CD4-positive, alpha-beta T cell (primary cell): Measurements from ENCODE around the gene OTUD5. TPM values are rescaled to one million over a fixed set of nuclear protein-coding genes. Genes with fewer than 3 reads are reported as not detected.
A peak's percentile ranks its signal among the peaks of the same experiment; 100 is the strongest.

Source experiments
- ATAC-seq: fragments of 200-7000 bp; cut with Tn5 transposase; one replicate; pipeline ENCODE4 v1.10.0; 2022; ENCODE audit warnings: mild to moderate bottlenecking; ENCODE audit not compliant: poor library complexity
- CTCF ChIA-PET: fragments of 350-600 bp; sonication (Branson Sonifier 250); formaldehyde crosslinking; loops from one replicate; lab custom pipeline; 2021; ENCODE audit warnings: antibody characterized with exemption, inconsistent platforms; lab: Charles Lee
- POLR2A ChIA-PET: fragments of 350-600 bp; sonication (Branson Sonifier 250); formaldehyde crosslinking; loops from one replicate; lab custom pipeline; 2021; ENCODE audit warnings: antibody characterized with exemption, inconsistent platforms; lab: Charles Lee
- DNase-seq, 14 experiments: peaks; one replicate each; pipeline ENCODE4 v3.0.0-alpha.2; 2013 to 2020; ENCODE audit warnings: mixed read lengths in 2 of 14
- H3K27ac ChIP-seq, 2 donors: one replicate each; pipeline versions ENCODE4 v1.5.1 to v1.7.0; 2013; ENCODE audit warnings: low read length in 2 of 2, low read depth in 1 of 2, mild to moderate bottlenecking in 1 of 2
- H3K27me3 ChIP-seq, 2 experiments: 1 replicate in 1 of 2; 2 replicates in 1 of 2; pipeline versions ENCODE4 v1.6.1 to v1.7.0; 2013; ENCODE audit warnings: low read length in 2 of 2, control low read depth in 1 of 2, mild to moderate bottlenecking in 1 of 2, moderate library complexity in 1 of 2; ENCODE audit not compliant: insufficient read depth in 2 of 2, control insufficient read depth in 1 of 2
- H3K36me3 ChIP-seq: one replicate; pipeline ENCODE4 v1.6.1; 2013; ENCODE audit warnings: low read length, control low read depth; ENCODE audit not compliant: insufficient read depth
- H3K4me1 ChIP-seq: one replicate; pipeline ENCODE4 v1.6.1; 2013; ENCODE audit warnings: low read length, control low read depth; ENCODE audit not compliant: insufficient read depth
- H3K4me3 ChIP-seq: one replicate; pipeline ENCODE4 v1.5.1; 2013; ENCODE audit warnings: mild to moderate bottlenecking, low read length, moderate library complexity
- H3K9me3 ChIP-seq, 2 experiments: 1 replicate in 1 of 2; 2 replicates in 1 of 2; pipeline versions ENCODE4 v1.6.1 to v1.7.0; 2013; ENCODE audit warnings: low read length in 2 of 2, mild to moderate bottlenecking in 2 of 2, control low read depth in 1 of 2, moderate library complexity in 1 of 2; ENCODE audit not compliant: control insufficient read depth in 1 of 2, insufficient read depth in 1 of 2
- H3K27ac Mint-ChIP-seq: one replicate; pipeline ENCODE4 v1.8.0; 2020; ENCODE audit warnings: mixed read lengths
- H3K27me3 Mint-ChIP-seq: one replicate; pipeline ENCODE4 v1.8.0; 2021; ENCODE audit warnings: mixed read lengths
- H3K36me3 Mint-ChIP-seq: one replicate; pipeline ENCODE4 v1.8.0; 2021; ENCODE audit warnings: low read depth, mixed read lengths
- H3K4me1 Mint-ChIP-seq: one replicate; pipeline ENCODE4 v1.8.0; 2021; ENCODE audit warnings: low read depth, mixed read lengths
- H3K4me3 Mint-ChIP-seq: one replicate; pipeline ENCODE4 v1.8.0; 2020; ENCODE audit warnings: mild to moderate bottlenecking, mixed read lengths
- H3K9me3 Mint-ChIP-seq: one replicate; pipeline ENCODE4 v1.8.0; 2020; ENCODE audit warnings: mixed read lengths
- CTCF ChIP-seq: fragments of 200-600 bp; IDR thresholded peaks from one replicate; pipeline ENCODE4 v1.8.0; 2022; ENCODE audit warnings: antibody characterized with exemption, mild to moderate bottlenecking
- intact Hi-C, 2 experiments: fragments of 100-400 bp; cut with DNase I in 1 of 2; cut with micrococcal nuclease in 1 of 2; formaldehyde crosslinking; loops; one replicate each; pipeline versions ENCODE4 v1.15.1 to v1.9.0; 2023 to 2025; cut with DNase I, micrococcal nuclease
- total RNA-seq, 174 experiments: library from RNA in 2 of 174; stranded (reverse) in 2 of 174; gene quantifications; one replicate each; pipeline ENCODE4 v1.2.3 and lab custom pipeline; 2021 to 2026

The OTUD5 gene
- total RNA-seq, 2 experiments from 2014 or later = 81.3 to 92.1 TPM

GRCh38 chrX:48997865-48998264, 40.5 kb upstream of the OTUD5 start:
- POLR2A ChIA-PET = no interaction called here
- intact Hi-C loops = loop anchor here in 1 of 2 experiments (2.0 to 10.0 kb wide), 2 partner anchors 43 to 757 kb away; no protein-coding TSS in a partner anchor
- H3K36me3 Mint-ChIP-seq = peaks cover 62% of the 10 kb centered on the region

GRCh38 chrX:48997455-48997854, 40.0 kb upstream of the OTUD5 start:
- no peak overlapping the region for H3K27ac ChIP-seq
- peaks cover 48% of the 10 kb centered on the region for H3K36me3 ChIP-seq
- H3K4me1 ChIP-seq = peaks cover 24% of the 10 kb centered on the region
- no peak overlapping the region for H3K27ac Mint-ChIP-seq
- peaks cover 64% of the 10 kb centered on the region for H3K36me3 Mint-ChIP-seq
- H3K27me3 Mint-ChIP-seq = no peaks in the 10 kb centered on the region
- H3K27me3 ChIP-seq = no peaks in the 10 kb centered on the region
- no peak for TF ChIP-seq CTCF
- intact Hi-C loops = loop anchor here in 1 of 2 experiments (10.0 kb wide), 1 partner anchor 757 kb away; no protein-coding TSS in a partner anchor
- no peak overlapping the region for H3K4me3 ChIP-seq
- H3K9me3 Mint-ChIP-seq = no peaks in the 10 kb centered on the region
- CTCF ChIA-PET = no interaction called here
- POLR2A ChIA-PET = no interaction called here
- ATAC-seq = no peak
- peaks cover 23% of the 10 kb centered on the region for H3K4me1 Mint-ChIP-seq
- no peak for DNase-seq
- no peaks in the 10 kb centered on the region for H3K9me3 ChIP-seq
- no peak overlapping the region for H3K4me3 Mint-ChIP-seq

More at GRCh38 chrX:48997865-48998264, 40.5 kb upstream of the OTUD5 start:
- no peak overlapping the region for H3K4me3 Mint-ChIP-seq
- H3K4me3 ChIP-seq = no peak overlapping the region
- H3K27ac ChIP-seq = no peak overlapping the region
- peaks cover 47% of the 10 kb centered on the region for H3K36me3 ChIP-seq
- no peaks in the 10 kb centered on the region for H3K27me3 Mint-ChIP-seq
- CTCF ChIA-PET = no interaction called here
- peaks cover 23% of the 10 kb centered on the region for H3K4me1 Mint-ChIP-seq
- H3K27ac Mint-ChIP-seq = peak overlapping the region; percentile 33
- no peaks in the 10 kb centered on the region for H3K9me3 ChIP-seq
- ATAC-seq (no peak), DNase-seq (no peak)
- no peaks in the 10 kb centered on the region for H3K27me3 ChIP-seq
- TF ChIP-seq CTCF = no peak
- H3K9me3 Mint-ChIP-seq = no peaks in the 10 kb centered on the region
- peaks cover 25% of the 10 kb centered on the region for H3K4me1 ChIP-seq

DNA sequence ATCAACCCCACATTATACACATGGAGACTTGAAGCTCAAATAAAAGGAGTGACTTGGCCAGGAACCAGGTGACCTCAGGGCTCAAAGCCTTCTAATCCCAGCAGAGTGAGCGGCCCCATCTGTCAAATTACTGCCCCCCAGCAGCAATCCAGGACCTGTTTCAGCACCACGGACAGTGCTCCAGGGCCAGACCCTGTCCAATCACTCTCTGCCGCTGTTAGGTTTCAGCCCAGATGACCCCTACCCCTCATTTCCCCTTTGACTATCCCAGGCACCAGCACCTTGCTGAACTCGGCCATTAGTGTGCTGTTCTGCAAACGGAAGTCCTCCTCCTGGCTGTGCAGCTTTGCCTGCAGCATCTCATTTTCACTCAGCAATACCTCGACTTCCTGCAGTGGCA, 39.6 kb upstream of the OTUD5 start:
- intact Hi-C loops = loop anchor here in 1 of 2 experiments (10.0 kb wide), 1 partner anchor 758 kb away; no protein-coding TSS in a partner anchor
- DNase-seq = peak in 3 of 14 experiments; percentile 10 to 28 (median 24)
- TF ChIP-seq CTCF = no peak
- CTCF ChIA-PET = no interaction called here
- H3K36me3 ChIP-seq = peaks cover 51% of the 10 kb centered on the region
- H3K9me3 ChIP-seq = no peaks in the 10 kb centered on the region
- no peak overlapping the region for H3K4me3 Mint-ChIP-seq
- no peak overlapping the region for H3K27ac Mint-ChIP-seq
- no peaks in the 10 kb centered on the region for H3K27me3 Mint-ChIP-seq
- no peaks in the 10 kb centered on the region for H3K9me3 Mint-ChIP-seq
- H3K36me3 Mint-ChIP-seq = peaks cover 63% of the 10 kb centered on the region
- H3K4me3 ChIP-seq = no peak overlapping the region
- H3K27ac ChIP-seq = no peak overlapping the region
- POLR2A ChIA-PET = no interaction called here
- no peaks in the 10 kb centered on the region for H3K27me3 ChIP-seq
- peaks cover 20% of the 10 kb centered on the region for H3K4me1 Mint-ChIP-seq
- H3K4me1 ChIP-seq = peaks cover 24% of the 10 kb centered on the region
- no peak for ATAC-seq
